SK-N-SH (cell line): ENCODE measurements around the gene TUBB6.

Experiments
- CHD2 ChIP-seq: fragments of 150-350 bp; IDR thresholded peaks from 2 replicates; pipeline ENCODE4 v1.6.1; 2018; ENCODE audit warnings: low read length; ENCODE audit not compliant: partially characterized antibody
- CTCF ChIP-seq: fragments of 200-600 bp; sonication (generic); IDR thresholded peaks from 2 replicates; pipeline ENCODE4 v1.6.1; 2017; ENCODE audit warnings: antibody characterized with exemption, mild to moderate bottlenecking, moderate library complexity
- RAD21 ChIP-seq: IDR thresholded peaks from 2 replicates; pipeline ENCODE4 v1.6.1; 2012; ENCODE audit warnings: mild to moderate bottlenecking, low read length

GRCh38 chr18:12271376-12272235 lies 36.4 kb upstream of the TUBB6 start:
- peak; percentile 70 for TF ChIP-seq CTCF
- TF ChIP-seq CHD2: no peak
- TF ChIP-seq RAD21: peak; percentile 13; the same call in 1 of the 2 replicates
